Left ventricle myocardium inferior (tissue), 1 donor: ENCODE data around the gene CCDC157. TPM values are rescaled to one million over a fixed set of nuclear protein-coding genes. Genes with fewer than 3 reads are reported as not detected.

Source experiments
- DNase-seq: peaks from one replicate; pipeline ENCODE4 v3.0.0-alpha.2; 2020
- H3K27ac ChIP-seq: fragments of 200-600 bp; replicated peaks from 2 replicates; pipeline ENCODE4 v1.8.0; 2021
- H3K27me3 ChIP-seq: fragments of 200-600 bp; 2 replicates; pipeline ENCODE4 v1.8.0; 2021; ENCODE audit warnings: low read depth
- H3K36me3 ChIP-seq: fragments of 200-600 bp; 2 replicates; pipeline ENCODE4 v1.8.0; 2021
- H3K4me1 ChIP-seq: fragments of 200-600 bp; 2 replicates; pipeline ENCODE4 v1.8.0; 2021
- H3K4me3 ChIP-seq: fragments of 200-600 bp; 2 replicates; pipeline ENCODE4 v1.8.0; 2021; ENCODE audit warnings: mild to moderate bottlenecking, moderate library complexity
- H3K9me3 ChIP-seq: fragments of 200-600 bp; replicated peaks from 2 replicates; pipeline ENCODE4 v1.8.0; 2021
- intact Hi-C: fragments of 100-400 bp; cut with micrococcal nuclease; formaldehyde crosslinking; loops from one replicate; pipeline ENCODE4 v1.11.0; 2022
- total RNA-seq: library from RNA; stranded (reverse); fragmentation: NEBNext Ultra II Directional; extraction: Animal tissue kit (Norgen Biotek cat#: 25700); gene quantifications from one replicate; pipeline ENCODE4 v1.2.1, GENCODE V29; 2021
- TF ChIP-seq, protein P1 (sequence below): fragments of 200-600 bp; IDR thresholded peaks from 2 replicates; pipeline ENCODE4 v1.8.0; 2021; ENCODE audit warnings: antibody characterized with exemption, mild to moderate bottlenecking, borderline replicate concordance
- donor health status: DM: no; HTN: yes; CAD: no; lungs with severe emphysema.

CCDC157 gene
- total RNA-seq, 1 donor from 2014 or later = 0.58 TPM

- Histone ChIP-seq H3K27me3 (no peaks in the 10 kb centered on the region), H3K9me3 (no peaks in the 10 kb centered on the region), H3K4me3 (no peak overlapping the region), H3K4me1 (no peaks in the 10 kb centered on the region), H3K27ac (no peak overlapping the region), H3K36me3 (peaks cover 12% of the 10 kb centered on the region)
- TF ChIP-seq, protein P1, sequence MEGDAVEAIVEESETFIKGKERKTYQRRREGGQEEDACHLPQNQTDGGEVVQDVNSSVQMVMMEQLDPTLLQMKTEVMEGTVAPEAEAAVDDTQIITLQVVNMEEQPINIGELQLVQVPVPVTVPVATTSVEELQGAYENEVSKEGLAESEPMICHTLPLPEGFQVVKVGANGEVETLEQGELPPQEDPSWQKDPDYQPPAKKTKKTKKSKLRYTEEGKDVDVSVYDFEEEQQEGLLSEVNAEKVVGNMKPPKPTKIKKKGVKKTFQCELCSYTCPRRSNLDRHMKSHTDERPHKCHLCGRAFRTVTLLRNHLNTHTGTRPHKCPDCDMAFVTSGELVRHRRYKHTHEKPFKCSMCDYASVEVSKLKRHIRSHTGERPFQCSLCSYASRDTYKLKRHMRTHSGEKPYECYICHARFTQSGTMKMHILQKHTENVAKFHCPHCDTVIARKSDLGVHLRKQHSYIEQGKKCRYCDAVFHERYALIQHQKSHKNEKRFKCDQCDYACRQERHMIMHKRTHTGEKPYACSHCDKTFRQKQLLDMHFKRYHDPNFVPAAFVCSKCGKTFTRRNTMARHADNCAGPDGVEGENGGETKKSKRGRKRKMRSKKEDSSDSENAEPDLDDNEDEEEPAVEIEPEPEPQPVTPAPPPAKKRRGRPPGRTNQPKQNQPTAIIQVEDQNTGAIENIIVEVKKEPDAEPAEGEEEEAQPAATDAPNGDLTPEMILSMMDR = no peak
- DNase-seq = no peak
- intact Hi-C loops = no loop called here
These were observed 49.6 kb downstream of the CCDC157 start for GRCh38 chr22:30406400-30406799.

- Histone ChIP-seq H3K27me3 (no peaks in the 10 kb centered on the region), H3K9me3 (no peaks in the 10 kb centered on the region), H3K4me1 (no peaks in the 10 kb centered on the region), H3K27ac (no peak overlapping the region), H3K4me3 (no peak overlapping the region), H3K36me3 (peaks cover 12% of the 10 kb centered on the region)
- DNase-seq = no peak
- TF ChIP-seq, protein P1 = no peak
- intact Hi-C loops = no loop called here
These were observed 51.7 kb downstream of the CCDC157 start for GRCh38 chr22:30408388-30409102.

- H3K4me3 ChIP-seq = no peak overlapping the region
- DNase-seq = no peak
- peaks cover 27% of the 10 kb centered on the region for H3K36me3 ChIP-seq
- TF ChIP-seq, protein P1 = no peak
- no peaks in the 10 kb centered on the region for H3K9me3 ChIP-seq
- no peaks in the 10 kb centered on the region for H3K27me3 ChIP-seq
- no peak overlapping the region for H3K27ac ChIP-seq
- intact Hi-C loops = no loop called here
- no peaks in the 10 kb centered on the region for H3K4me1 ChIP-seq
These were observed 55.0 kb downstream of the CCDC157 start for GRCh38 chr22:30411780-30412179.

GRCh38 chr22:30413001-30413400, 56.2 kb downstream of the CCDC157 start:
- Histone ChIP-seq H3K4me3 (no peak overlapping the region), H3K36me3 (peaks cover 38% of the 10 kb centered on the region), H3K27me3 (no peaks in the 10 kb centered on the region), H3K27ac (no peak overlapping the region), H3K9me3 (no peaks in the 10 kb centered on the region), H3K4me1 (no peaks in the 10 kb centered on the region)
- intact Hi-C loops = no loop called here
- no peak for DNase-seq
- TF ChIP-seq, protein P1 = no peak

- intact Hi-C loops = no loop called here
- no peak overlapping the region for H3K4me3 ChIP-seq
- no peaks in the 10 kb centered on the region for H3K27me3 ChIP-seq
- no peaks in the 10 kb centered on the region for H3K4me1 ChIP-seq
- TF ChIP-seq, protein P1 = no peak
- H3K27ac ChIP-seq = no peak overlapping the region
- peaks cover 48% of the 10 kb centered on the region for H3K36me3 ChIP-seq
- DNase-seq = no peak
- H3K9me3 ChIP-seq = no peaks in the 10 kb centered on the region
These were observed 57.1 kb downstream of the CCDC157 start for GRCh38 chr22:30413745-30414524.
